HFFc6 (cell line): ENCODE data around the gene TMCC1. TPM values are rescaled to one million over a fixed set of nuclear protein-coding genes. Genes with fewer than 3 reads are reported as not detected.

Source experiments
- DNase-seq: peaks from one replicate; pipeline ENCODE4 v3.0.0-alpha.2; 2018
- H3K27ac Mint-ChIP-seq: 2 replicates; pipeline ENCODE4 v1.8.0; 2020; ENCODE audit warnings: mild to moderate bottlenecking, mixed read lengths
- H3K27me3 Mint-ChIP-seq: 2 replicates; pipeline ENCODE4 v1.8.0; 2021; ENCODE audit warnings: mild to moderate bottlenecking, moderate library complexity, mixed read lengths; ENCODE audit not compliant: insufficient read depth
- H3K36me3 Mint-ChIP-seq: 2 replicates; pipeline ENCODE4 v1.8.0; 2021; ENCODE audit warnings: low read depth, mixed read lengths
- H3K4me1 Mint-ChIP-seq: 2 replicates; pipeline ENCODE4 v1.8.0; 2020; ENCODE audit warnings: low read depth, mixed read lengths
- H3K4me3 Mint-ChIP-seq: 2 replicates; pipeline ENCODE4 v1.8.0; 2020; ENCODE audit warnings: mild to moderate bottlenecking, moderate library complexity, mixed read lengths
- H3K9me3 Mint-ChIP-seq: 2 replicates; pipeline ENCODE4 v1.8.0; 2020; ENCODE audit warnings: mild to moderate bottlenecking, mixed read lengths
- total RNA-seq, 6 experiments: library from RNA; stranded (reverse); fragmentation: NEBNext Ultra II Directional; extraction: Animal tissue kit (Norgen Biotek cat#: 25700); gene quantifications; 2 replicates in 1 of 6; 3 replicates in 5 of 6; pipeline ENCODE4 v1.2.3, GENCODE V29; 2021
- TF ChIP-seq, protein P1 (sequence below): fragments of 200-600 bp; sonication (generic); IDR thresholded peaks from 2 replicates; pipeline ENCODE4 v1.5.0; 2021; ENCODE audit warnings: antibody characterized with exemption, mild to moderate bottlenecking

The TMCC1 gene
- total RNA-seq, 6 experiments from 2014 or later: 14.3 to 20.8 (median 16.7) TPM

DNA sequence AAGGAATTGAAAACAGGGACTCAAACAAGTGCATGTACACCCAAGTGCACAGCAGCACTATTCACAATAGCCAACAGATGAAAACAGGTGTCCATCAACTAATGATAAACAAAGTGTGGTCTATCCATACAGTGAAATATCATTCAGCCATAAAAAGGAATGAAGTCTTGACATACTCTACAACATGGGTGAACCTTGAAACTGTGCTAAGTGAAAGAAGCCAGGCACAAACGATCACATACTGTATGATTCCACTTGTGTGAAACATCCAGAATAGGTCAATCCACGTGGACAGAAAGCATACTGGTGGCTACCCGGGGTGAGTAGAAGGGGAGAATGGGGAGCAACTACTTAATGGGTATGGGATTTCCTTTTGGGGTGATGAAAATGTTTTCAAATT, 257.4 kb downstream of the TMCC1 start:
- Mint-ChIP-seq H3K27me3 (peaks cover 1% of the 10 kb centered on the region; the same call in 1 of the 2 replicates), H3K4me1 (0 out of 2 replicates have a peak, but pooled peaks cover 7% of the 10 kb centered on the region), H3K27ac (no peak overlapping the region), H3K4me3 (no peak overlapping the region), H3K36me3 (peaks cover 15% of the 10 kb centered on the region), H3K9me3 (peaks cover 13% of the 10 kb centered on the region)
- DNase-seq: no peak
- TF ChIP-seq, protein P1, sequence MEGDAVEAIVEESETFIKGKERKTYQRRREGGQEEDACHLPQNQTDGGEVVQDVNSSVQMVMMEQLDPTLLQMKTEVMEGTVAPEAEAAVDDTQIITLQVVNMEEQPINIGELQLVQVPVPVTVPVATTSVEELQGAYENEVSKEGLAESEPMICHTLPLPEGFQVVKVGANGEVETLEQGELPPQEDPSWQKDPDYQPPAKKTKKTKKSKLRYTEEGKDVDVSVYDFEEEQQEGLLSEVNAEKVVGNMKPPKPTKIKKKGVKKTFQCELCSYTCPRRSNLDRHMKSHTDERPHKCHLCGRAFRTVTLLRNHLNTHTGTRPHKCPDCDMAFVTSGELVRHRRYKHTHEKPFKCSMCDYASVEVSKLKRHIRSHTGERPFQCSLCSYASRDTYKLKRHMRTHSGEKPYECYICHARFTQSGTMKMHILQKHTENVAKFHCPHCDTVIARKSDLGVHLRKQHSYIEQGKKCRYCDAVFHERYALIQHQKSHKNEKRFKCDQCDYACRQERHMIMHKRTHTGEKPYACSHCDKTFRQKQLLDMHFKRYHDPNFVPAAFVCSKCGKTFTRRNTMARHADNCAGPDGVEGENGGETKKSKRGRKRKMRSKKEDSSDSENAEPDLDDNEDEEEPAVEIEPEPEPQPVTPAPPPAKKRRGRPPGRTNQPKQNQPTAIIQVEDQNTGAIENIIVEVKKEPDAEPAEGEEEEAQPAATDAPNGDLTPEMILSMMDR: no peak

- DNase-seq: no peak
- Mint-ChIP-seq H3K27me3 (peaks cover 1% of the 10 kb centered on the region; the same call in 1 of the 2 replicates), H3K27ac (no peak overlapping the region), H3K4me1 (0 out of 2 replicates have a peak, but pooled peaks cover 4% of the 10 kb centered on the region), H3K36me3 (peaks cover 15% of the 10 kb centered on the region), H3K4me3 (no peak overlapping the region), H3K9me3 (peaks cover 13% of the 10 kb centered on the region)
- TF ChIP-seq, protein P1: no peak
Measured at GRCh38 chr3:129635656-129636055, 257.9 kb downstream of the TMCC1 start.

DNA sequence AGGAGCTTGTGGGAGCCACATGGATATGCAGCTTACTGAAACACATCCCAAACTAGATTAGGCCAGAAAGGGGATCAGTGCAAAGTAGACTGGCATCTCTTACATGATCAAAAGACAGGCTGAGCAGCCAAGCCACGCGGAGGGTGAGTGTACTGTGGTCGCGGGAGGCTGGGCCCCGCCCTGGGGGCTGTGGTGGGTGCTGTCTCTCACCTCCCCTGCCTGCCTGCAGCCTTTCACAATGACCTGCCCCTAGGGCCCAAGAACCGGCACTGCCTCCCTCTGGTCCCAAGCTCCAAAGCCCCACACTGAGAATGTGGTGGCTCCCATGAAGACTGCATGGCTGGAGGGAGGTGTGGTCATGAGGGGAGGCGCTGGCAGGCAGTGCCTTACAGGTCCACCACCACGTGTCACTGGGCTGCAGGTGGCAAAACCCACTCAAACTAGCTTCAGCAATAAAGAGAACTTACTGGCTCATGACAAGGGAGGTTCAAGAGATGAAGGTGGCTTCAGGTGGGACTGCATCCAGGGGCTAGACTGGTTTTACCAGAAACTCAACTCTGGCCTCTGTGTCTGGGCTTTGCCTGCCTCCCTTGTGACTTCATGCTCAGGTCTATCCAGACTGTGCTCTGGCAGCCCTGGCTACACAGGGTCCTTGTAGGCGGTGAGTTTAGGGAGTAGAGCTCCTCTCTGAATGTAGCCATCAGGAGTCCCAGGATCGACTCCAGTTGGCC, 259.6 kb downstream of the TMCC1 start:
- 0 out of 2 replicates have a peak, but pooled peaks cover 4% of the 10 kb centered on the region for H3K4me1 Mint-ChIP-seq
- H3K4me3 Mint-ChIP-seq: no peak overlapping the region
- H3K36me3 Mint-ChIP-seq: peaks cover 15% of the 10 kb centered on the region
- H3K27me3 Mint-ChIP-seq: peaks cover 1% of the 10 kb centered on the region; the same call in 1 of the 2 replicates
- TF ChIP-seq, protein P1: no peak
- peaks cover 13% of the 10 kb centered on the region for H3K9me3 Mint-ChIP-seq
- H3K27ac Mint-ChIP-seq: no peak overlapping the region
- DNase-seq: no peak

DNA sequence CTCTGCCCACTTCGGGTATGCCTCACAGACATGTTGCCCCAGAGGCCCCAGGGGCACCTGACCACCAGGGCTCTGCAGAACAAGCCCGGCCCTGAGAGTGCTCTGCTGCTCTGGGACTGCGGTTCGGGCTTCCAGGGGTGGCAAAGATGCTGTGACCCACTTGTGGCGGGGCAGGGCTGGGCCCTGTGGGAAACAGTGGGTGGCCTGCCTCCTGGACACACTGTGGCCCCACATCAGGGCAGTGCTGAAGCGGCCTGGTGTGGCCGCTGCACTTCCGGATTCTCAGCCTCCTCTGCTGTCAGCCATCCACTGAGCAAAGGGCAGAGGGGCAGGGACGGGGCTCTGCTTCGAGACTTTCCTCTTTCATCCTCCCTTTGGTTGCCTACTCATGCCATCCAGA, 260.5 kb downstream of the TMCC1 start:
- H3K4me1 Mint-ChIP-seq: peaks cover 9% of the 10 kb centered on the region
- TF ChIP-seq, protein P1: no peak
- peaks cover 13% of the 10 kb centered on the region for H3K9me3 Mint-ChIP-seq
- H3K36me3 Mint-ChIP-seq: peaks cover 15% of the 10 kb centered on the region
- H3K27ac Mint-ChIP-seq: no peak overlapping the region
- no peak for DNase-seq
- H3K27me3 Mint-ChIP-seq: peaks cover 1% of the 10 kb centered on the region; the same call in 1 of the 2 replicates
- H3K4me3 Mint-ChIP-seq: no peak overlapping the region

DNA sequence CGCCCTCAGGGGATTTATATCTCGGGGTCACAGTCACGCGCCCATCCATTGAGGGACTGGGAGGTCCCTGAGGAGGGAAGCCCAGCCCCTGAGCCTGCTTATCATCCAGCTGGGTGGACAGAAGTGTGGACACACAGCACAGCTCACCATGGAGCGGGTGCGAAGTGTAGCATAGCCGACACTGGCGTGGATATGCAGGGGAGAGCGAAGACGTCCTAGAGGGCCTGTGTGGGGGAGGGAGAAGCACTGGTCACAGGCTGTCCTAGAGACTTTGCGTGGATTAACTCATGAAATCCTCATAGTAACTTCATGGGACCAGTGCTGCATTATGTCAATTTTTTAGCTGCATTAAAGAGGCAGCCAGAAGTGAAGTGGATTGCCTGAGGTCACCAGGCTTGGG, 261.0 kb downstream of the TMCC1 start:
- Mint-ChIP-seq H3K4me1 (peaks cover 14% of the 10 kb centered on the region), H3K27ac (no peak overlapping the region), H3K36me3 (peaks cover 15% of the 10 kb centered on the region), H3K4me3 (no peak overlapping the region), H3K9me3 (peaks cover 13% of the 10 kb centered on the region), H3K27me3 (peaks cover 1% of the 10 kb centered on the region; the same call in 1 of the 2 replicates)
- TF ChIP-seq, protein P1: no peak
- no peak for DNase-seq
